Left lung (tissue), 10 donors: Measurements from ENCODE around the gene PIGP. TPM values are rescaled to one million over a fixed set of nuclear protein-coding genes. Genes with fewer than 3 reads are reported as not detected.

Source experiments
- ATAC-seq: fragments of 200-7000 bp; cut with Tn5 transposase; one replicate; pipeline ENCODE4 v1.9.1; 2020; ENCODE audit warnings: moderate library complexity
- DNase-seq, 4 donors: peaks; one replicate each; pipeline ENCODE4 v3.0.0-alpha.2; 2013 to 2020
- H3K27ac ChIP-seq, 2 donors: fragments of 200-600 bp; sonication (generic) in 1 of 2; one replicate each; pipeline versions ENCODE4 v1.5.0 to v1.8.0; 2020 to 2021
- H3K27me3 ChIP-seq, 2 donors: fragments of 200-600 bp; sonication (generic) in 1 of 2; one replicate each; pipeline versions ENCODE4 v1.5.0 to v1.8.0; 2020 to 2021
- H3K36me3 ChIP-seq, 2 donors: fragments of 200-600 bp; sonication (generic) in 1 of 2; one replicate each; pipeline versions ENCODE4 v1.5.0 to v1.8.0; 2020 to 2021
- H3K4me1 ChIP-seq, 2 donors: fragments of 200-600 bp; one replicate each; pipeline ENCODE4 v1.8.0; 2021
- H3K4me3 ChIP-seq, 2 donors: fragments of 200-600 bp; sonication (generic) in 1 of 2; one replicate each; pipeline versions ENCODE4 v1.5.0 to v1.8.0; 2020 to 2021; ENCODE audit warnings: mild to moderate bottlenecking in 1 of 2
- H3K9me3 ChIP-seq, 2 donors: fragments of 200-600 bp; sonication (generic) in 1 of 2; one replicate each; pipeline versions ENCODE4 v1.5.0 to v1.8.0; 2020 to 2021
- CTCF ChIP-seq, 2 donors: fragments of 200-600 bp; sonication (generic) in 1 of 2; IDR thresholded peaks; one replicate each; pipeline versions ENCODE4 v1.5.0 to v1.8.0; 2021; ENCODE audit warnings: antibody characterized with exemption in 2 of 2
- intact Hi-C, 2 donors: fragments of 100-400 bp; cut with DNase I; formaldehyde crosslinking; loops; one replicate each; pipeline versions ENCODE4 v1.11.2 to v1.14.2; 2022
- polyA plus RNA-seq, 6 donors: library from polyadenylated mRNA; unstranded; fragments of 120-200 nt; gene quantifications; one replicate each; pipeline ENCODE4 v1.2.1, GENCODE V29; 2013; ENCODE audit not compliant: insufficient read length in 6 of 6
- total RNA-seq, 2 donors: library from RNA; stranded (reverse); fragmentation: NEBNext Ultra II Directional; extraction: Animal tissue kit (Norgen Biotek cat#: 25700); gene quantifications; one replicate each; pipeline ENCODE4 v1.2.1, GENCODE V29; 2021
- donor health status: DM: no; HTN: yes; CAD: no.
- donor health status: DM: no; HTN: no; CAD: no.

The PIGP gene
- total and polyA plus RNA-seq, 8 donors: 17.3 to 27.3 (median 22.8) TPM

- H3K36me3 ChIP-seq: no peaks in the 10 kb centered on the region
- peaks cover 0 to 3% of the 10 kb centered on the region in 2 donors for H3K9me3 ChIP-seq
- H3K4me1 ChIP-seq: peaks cover 7 to 10% of the 10 kb centered on the region in 2 donors
- no peak for ATAC-seq
- intact Hi-C loops: no loop called here
- H3K27ac ChIP-seq: no peak overlapping the region
- no peak overlapping the region for H3K4me3 ChIP-seq
- H3K27me3 ChIP-seq: no peaks in the 10 kb centered on the region
- TF ChIP-seq CTCF (IDR thresholded peaks at IDR 0.05): no peak
- DNase-seq: no peak
These were observed 10.1 kb upstream of the PIGP start for GRCh38 chr21:37082856-37083528.

GRCh38 chr21:37082375-37082774 is 9.5 kb upstream of the PIGP start:
- Histone ChIP-seq H3K36me3 (no peaks in the 10 kb centered on the region), H3K9me3 (peaks cover 0 to 3% of the 10 kb centered on the region in 2 donors), H3K4me3 (no peak overlapping the region), H3K27ac (no peak overlapping the region), H3K27me3 (no peaks in the 10 kb centered on the region), H3K4me1 (peaks cover 7 to 10% of the 10 kb centered on the region in 2 donors)
- intact Hi-C loops: no loop called here
- no peak for TF ChIP-seq CTCF (IDR thresholded peaks at IDR 0.05)
- ATAC-seq: no peak
- DNase-seq: no peak

- Histone ChIP-seq H3K4me1 (peaks cover 10 to 11% of the 10 kb centered on the region in 2 donors), H3K9me3 (peaks cover 0 to 3% of the 10 kb centered on the region in 2 donors), H3K27me3 (no peaks in the 10 kb centered on the region), H3K27ac (no peak overlapping the region), H3K36me3 (no peaks in the 10 kb centered on the region), H3K4me3 (no peak overlapping the region)
- no peak for DNase-seq
- TF ChIP-seq CTCF (IDR thresholded peaks at IDR 0.05): no peak
- no peak for ATAC-seq
- intact Hi-C loops: no loop called here
These were observed 6.4 kb upstream of the PIGP start for GRCh38 chr21:37079211-37079824.

- no peaks in the 10 kb centered on the region for H3K36me3 ChIP-seq
- intact Hi-C loops: no loop called here
- peaks cover 0 to 16% of the 10 kb centered on the region in 2 donors for H3K4me1 ChIP-seq
- H3K27ac ChIP-seq: no peak overlapping the region
- H3K4me3 ChIP-seq: no peak overlapping the region
- TF ChIP-seq CTCF (IDR thresholded peaks at IDR 0.05): no peak
- peaks cover 0 to 3% of the 10 kb centered on the region in 2 donors for H3K9me3 ChIP-seq
- no peaks in the 10 kb centered on the region for H3K27me3 ChIP-seq
- DNase-seq (no peak), ATAC-seq (no peak)
These were observed 4.5 kb upstream of the PIGP start for GRCh38 chr21:37077403-37077802.

GRCh38 chr21:37076087-37076850 is 3.4 kb upstream of the PIGP start:
- intact Hi-C loops: no loop called here
- no peak overlapping the region for H3K4me3 ChIP-seq
- no peak overlapping the region for H3K27ac ChIP-seq
- TF ChIP-seq CTCF (IDR thresholded peaks at IDR 0.05): no peak
- peaks cover 0 to 3% of the 10 kb centered on the region in 2 donors for H3K9me3 ChIP-seq
- no peaks in the 10 kb centered on the region for H3K27me3 ChIP-seq
- DNase-seq (no peak), ATAC-seq (no peak)
- H3K4me1 ChIP-seq: peaks cover 0 to 27% of the 10 kb centered on the region in 2 donors
- no peaks in the 10 kb centered on the region for H3K36me3 ChIP-seq
